ENCODE data around the gene MSL3. TPM values are rescaled to one million over a fixed set of nuclear protein-coding genes. Genes with fewer than 3 reads are reported as not detected.
A peak's percentile ranks its signal among the peaks of the same experiment; 100 is the strongest.

MSL3 gene
- total RNA-seq, 1 donor from 2014 or later, result 14.5 TPM

DNA sequence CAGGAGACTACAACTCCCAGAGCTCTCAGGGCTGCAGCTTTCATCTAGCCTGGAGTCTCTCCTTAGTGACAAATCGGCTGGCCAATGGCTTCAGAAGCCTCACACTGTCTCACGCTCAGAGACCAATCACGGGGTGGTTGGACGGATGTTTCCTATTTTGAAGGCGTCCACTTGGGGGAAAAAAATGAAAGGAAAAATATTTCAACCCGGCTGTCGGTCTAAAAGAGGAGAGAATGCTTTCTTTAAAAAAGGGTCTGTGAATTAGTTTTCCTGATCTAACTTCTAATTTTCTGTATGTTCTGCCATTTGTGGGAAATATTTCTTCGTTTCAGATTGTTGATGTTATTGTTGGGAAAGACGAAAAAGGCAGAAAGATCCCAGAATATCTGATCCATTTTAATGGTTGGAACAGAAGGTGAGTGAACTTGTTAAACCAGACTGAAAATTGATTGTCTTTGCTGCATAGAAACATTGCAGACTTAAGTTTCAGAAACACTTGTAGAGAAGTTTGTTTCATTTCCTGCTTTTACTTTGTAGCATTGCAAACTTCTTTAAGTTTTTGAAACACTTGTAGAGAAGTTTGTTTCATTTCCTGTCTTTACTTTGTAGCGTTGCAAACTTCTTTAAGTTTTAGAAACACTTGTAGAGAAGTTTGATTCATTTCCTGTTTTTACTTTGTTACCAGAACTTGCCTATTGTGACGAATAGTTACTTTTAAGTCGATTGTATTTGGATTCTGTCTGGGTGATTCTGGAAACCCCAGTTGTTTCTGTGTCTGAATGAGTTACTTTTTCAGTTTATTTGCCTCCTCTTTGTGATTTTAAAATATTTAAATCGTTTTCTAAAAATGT is 1.6 kb downstream of the MSL3 start:
- peak; percentile 88 for DNase-seq (ENCODE audit: low read depth)
- peaks cover 12% of the 10 kb centered on the region for H3K36me3 ChIP-seq (ENCODE audit: control insufficient read depth, insufficient read depth, low read length)
- H3K27me3 ChIP-seq (ENCODE audit: control insufficient read depth, insufficient read depth, low read length), result no peaks in the 10 kb centered on the region
- TF ChIP-seq, protein P1, sequence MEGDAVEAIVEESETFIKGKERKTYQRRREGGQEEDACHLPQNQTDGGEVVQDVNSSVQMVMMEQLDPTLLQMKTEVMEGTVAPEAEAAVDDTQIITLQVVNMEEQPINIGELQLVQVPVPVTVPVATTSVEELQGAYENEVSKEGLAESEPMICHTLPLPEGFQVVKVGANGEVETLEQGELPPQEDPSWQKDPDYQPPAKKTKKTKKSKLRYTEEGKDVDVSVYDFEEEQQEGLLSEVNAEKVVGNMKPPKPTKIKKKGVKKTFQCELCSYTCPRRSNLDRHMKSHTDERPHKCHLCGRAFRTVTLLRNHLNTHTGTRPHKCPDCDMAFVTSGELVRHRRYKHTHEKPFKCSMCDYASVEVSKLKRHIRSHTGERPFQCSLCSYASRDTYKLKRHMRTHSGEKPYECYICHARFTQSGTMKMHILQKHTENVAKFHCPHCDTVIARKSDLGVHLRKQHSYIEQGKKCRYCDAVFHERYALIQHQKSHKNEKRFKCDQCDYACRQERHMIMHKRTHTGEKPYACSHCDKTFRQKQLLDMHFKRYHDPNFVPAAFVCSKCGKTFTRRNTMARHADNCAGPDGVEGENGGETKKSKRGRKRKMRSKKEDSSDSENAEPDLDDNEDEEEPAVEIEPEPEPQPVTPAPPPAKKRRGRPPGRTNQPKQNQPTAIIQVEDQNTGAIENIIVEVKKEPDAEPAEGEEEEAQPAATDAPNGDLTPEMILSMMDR (IDR thresholded peaks at IDR 0.05; ENCODE audit: insufficient read depth, low read length, severe bottlenecking), result no peak
- peak overlapping the region; percentile 84 for H3K4me3 ChIP-seq (ENCODE audit: low read depth, low read length)
- peak; percentile 28 for FAIRE-seq

GRCh38 chrX:11760958-11761357 is 2.9 kb downstream of the MSL3 start:
- TF ChIP-seq, protein P1 (IDR thresholded peaks at IDR 0.05; ENCODE audit: insufficient read depth, low read length, severe bottlenecking), result no peak
- H3K4me3 ChIP-seq (ENCODE audit: low read depth, low read length), result no peak overlapping the region
- FAIRE-seq (no peak), DNase-seq (ENCODE audit: low read depth) (no peak)
- no peaks in the 10 kb centered on the region for H3K27me3 ChIP-seq (ENCODE audit: control insufficient read depth, insufficient read depth, low read length)
- H3K36me3 ChIP-seq (ENCODE audit: control insufficient read depth, insufficient read depth, low read length), result peaks cover 14% of the 10 kb centered on the region

GRCh38 chrX:11764602-11765067 is 6.6 kb downstream of the MSL3 start:
- Histone ChIP-seq H3K36me3 (ENCODE audit: control insufficient read depth, insufficient read depth, low read length) (peaks cover 17% of the 10 kb centered on the region), H3K4me3 (ENCODE audit: low read depth, low read length) (no peak overlapping the region), H3K27me3 (ENCODE audit: control insufficient read depth, insufficient read depth, low read length) (no peaks in the 10 kb centered on the region)
- FAIRE-seq (no peak), DNase-seq (ENCODE audit: low read depth) (no peak)
- TF ChIP-seq, protein P1 (IDR thresholded peaks at IDR 0.05; ENCODE audit: insufficient read depth, low read length, severe bottlenecking), result no peak

DNA sequence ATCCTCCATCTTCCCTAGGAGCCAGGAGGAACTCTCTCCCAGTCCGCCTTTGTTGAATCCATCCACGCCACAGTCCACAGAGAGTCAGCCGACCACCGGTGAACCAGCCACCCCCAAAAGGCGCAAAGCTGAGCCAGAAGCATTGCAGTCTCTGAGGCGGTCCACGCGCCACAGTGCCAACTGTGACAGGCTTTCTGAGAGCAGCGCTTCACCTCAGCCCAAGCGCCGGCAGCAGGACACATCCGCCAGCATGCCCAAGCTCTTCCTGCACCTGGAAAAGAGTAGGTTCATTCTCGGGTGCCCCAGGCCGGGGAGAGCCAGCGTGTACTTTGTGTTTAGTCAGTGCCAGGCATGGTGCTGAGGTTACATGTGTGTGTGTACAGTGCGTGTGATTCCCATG is 7.4 kb downstream of the MSL3 start:
- no peak for FAIRE-seq
- TF ChIP-seq, protein P1 (IDR thresholded peaks at IDR 0.05; ENCODE audit: insufficient read depth, low read length, severe bottlenecking), result no peak
- Histone ChIP-seq H3K4me3 (ENCODE audit: low read depth, low read length) (no peak overlapping the region), H3K27me3 (ENCODE audit: control insufficient read depth, insufficient read depth, low read length) (no peaks in the 10 kb centered on the region), H3K36me3 (ENCODE audit: control insufficient read depth, insufficient read depth, low read length) (peaks cover 17% of the 10 kb centered on the region)
- DNase-seq (ENCODE audit: low read depth), result no peak

- no peaks in the 10 kb centered on the region for H3K27me3 ChIP-seq (ENCODE audit: control insufficient read depth, insufficient read depth, low read length)
- H3K4me3 ChIP-seq (ENCODE audit: low read depth, low read length), result no peak overlapping the region
- no peak for DNase-seq (ENCODE audit: low read depth)
- FAIRE-seq, result no peak
- TF ChIP-seq, protein P1 (IDR thresholded peaks at IDR 0.05; ENCODE audit: insufficient read depth, low read length, severe bottlenecking), result no peak
- peaks cover 15% of the 10 kb centered on the region for H3K36me3 ChIP-seq (ENCODE audit: control insufficient read depth, insufficient read depth, low read length)
These were observed 8.4 kb downstream of the MSL3 start for GRCh38 chrX:11766487-11766886.
